ENCODE data around the gene CASD1.

- TF ChIP-seq EZH2 (IDR thresholded peaks at IDR 0.05) (no peak), POLR2AphosphoS5 (IDR thresholded peaks at IDR 0.05; ENCODE audit: borderline replicate concordance, low read depth, low read length) (no peak)
Observed at GRCh38 chr7:94513565-94513860, 3.9 kb downstream of the CASD1 start.
